ENCODE measurements around the gene ICOSLG.
A peak's percentile ranks its signal among the peaks of the same experiment; 100 is the strongest.
"Not testable (repeated sequence)": the region's sequence is repeated elsewhere in the genome, so short reads cannot be mapped to it uniquely, and the experiment has no call there.

ICOSLG gene

DNA sequence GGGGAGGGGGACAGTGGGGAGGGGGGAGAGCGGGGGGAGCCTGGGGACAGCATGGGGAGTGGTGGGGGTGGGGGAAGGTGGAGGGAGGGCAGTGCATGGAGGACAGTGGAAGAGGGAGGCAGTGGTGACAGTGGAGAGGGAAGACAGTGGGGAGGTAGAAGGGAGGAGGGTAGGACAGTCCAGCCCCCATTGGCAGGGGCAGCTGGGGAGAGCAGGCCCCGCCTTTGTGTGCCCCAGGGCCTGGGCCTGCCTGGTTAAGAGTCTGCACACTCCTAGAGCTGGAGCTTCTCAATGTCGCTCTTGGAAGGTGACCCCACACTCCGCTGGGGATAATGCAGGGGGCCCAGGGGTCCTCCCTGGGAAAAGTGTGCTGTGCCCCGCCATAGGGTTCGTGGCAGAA lies 15.1 kb downstream of the ICOSLG start:
- not testable (repeated sequence) for DNase-seq (ENCODE audit: low read depth in 2 of 2)

DNA sequence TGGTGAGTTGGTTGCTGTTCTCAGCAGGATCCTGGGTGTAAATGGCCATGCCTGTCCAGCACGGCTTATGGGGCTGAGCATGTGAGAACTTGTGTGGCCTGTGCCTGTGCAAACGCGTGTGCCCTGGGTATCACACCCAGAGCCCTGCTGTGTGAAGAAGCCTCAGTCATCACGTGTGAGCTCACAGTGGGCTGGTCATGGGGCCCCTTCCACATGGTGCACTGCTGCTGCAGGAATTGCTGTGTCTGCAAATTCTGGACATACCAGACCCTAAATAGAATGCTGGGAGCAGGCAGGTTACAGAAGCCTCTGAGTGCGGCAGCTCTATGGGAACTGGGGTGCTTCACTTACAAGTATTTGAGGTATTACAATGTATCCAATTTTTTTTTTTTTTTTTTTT lies 17.4 kb downstream of the ICOSLG start:
- not testable (repeated sequence) for DNase-seq (ENCODE audit: low read depth in 2 of 2)

DNA sequence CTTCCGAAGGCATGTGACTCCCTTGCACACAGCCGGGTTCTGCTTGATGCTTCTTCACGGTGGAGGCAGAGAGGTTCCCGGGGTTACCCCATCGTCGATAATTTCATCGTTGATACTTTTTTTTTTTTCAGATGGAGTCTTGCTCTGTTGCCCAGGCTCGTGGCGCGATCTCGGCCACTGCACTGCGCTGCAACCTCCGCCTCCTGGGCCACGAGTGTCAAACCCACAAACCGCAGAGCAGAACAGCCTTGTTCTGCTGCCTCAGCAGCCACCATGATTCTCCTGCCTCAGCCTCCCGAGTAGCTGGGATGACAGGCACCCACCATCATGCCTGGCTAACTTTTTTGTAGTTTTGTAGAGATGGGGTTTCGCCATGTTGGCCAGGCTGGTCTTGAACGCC lies 20.1 kb downstream of the ICOSLG start:
- DNase-seq (ENCODE audit: low read depth in 2 of 2) = not testable (repeated sequence)

DNA sequence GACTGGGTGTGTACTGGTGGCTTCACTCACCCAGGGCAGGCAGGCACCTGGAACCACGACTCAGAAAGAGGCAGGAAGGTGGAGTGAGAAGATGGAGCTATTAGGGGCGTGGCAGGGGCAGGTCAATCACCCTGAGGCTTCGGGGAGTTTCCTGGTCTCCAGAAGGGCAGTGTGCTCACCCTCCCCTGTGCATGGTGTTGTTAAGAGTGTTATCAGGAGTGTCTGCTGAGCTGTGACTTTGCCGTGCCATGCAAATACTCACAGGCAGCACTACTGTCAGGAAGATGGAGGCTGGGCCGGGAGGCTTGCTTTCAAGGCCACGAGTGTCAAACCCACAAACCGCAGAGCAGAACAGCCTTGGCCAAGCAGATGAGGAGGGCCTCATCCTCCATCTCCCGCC lies 22.3 kb downstream of the ICOSLG start:
- DNase-seq (ENCODE audit: low read depth in 2 of 2) = not testable (repeated sequence)

DNA sequence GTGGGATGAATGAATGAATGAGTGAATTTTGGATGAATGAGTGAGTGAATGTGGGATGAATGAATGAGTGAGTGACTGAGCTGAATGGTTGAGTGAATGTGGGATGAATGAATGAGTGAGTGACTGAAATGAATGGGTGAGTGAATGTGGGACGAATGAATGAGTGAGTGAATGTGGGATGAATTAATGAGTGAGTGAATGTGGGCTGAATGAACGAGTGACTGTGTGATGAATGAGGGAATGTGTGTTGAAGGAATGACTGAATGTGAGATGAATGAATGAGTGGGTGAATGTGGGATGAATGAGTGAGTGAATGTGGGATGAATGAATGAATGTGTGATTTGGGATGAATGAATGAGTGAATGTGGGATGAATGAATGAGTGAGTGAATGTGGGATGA lies 28.8 kb downstream of the ICOSLG start:
- DNase-seq (ENCODE audit: low read depth in 2 of 2) = not testable (repeated sequence)

DNA sequence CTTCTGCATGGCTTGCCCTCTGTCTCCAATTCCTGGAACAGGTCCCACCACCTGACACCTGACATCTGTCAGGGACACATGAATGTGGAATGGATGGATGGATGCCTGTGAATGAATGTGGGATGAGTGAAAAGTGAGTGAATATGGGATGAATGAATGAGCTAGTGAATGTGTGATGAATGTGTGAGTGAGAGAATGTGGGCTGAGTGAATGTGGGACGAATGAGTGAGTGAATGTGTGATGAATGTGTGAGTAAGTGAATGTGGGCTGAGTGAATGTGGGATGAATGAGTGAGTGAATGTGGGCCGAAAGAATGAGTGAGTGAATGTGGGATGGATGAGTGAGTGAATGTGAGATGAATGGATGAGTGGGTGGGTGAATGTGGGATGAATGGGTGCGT lies 29.2 kb downstream of the ICOSLG start:
- DNase-seq (ENCODE audit: low read depth in 2 of 2) = not testable (repeated sequence)

DNA sequence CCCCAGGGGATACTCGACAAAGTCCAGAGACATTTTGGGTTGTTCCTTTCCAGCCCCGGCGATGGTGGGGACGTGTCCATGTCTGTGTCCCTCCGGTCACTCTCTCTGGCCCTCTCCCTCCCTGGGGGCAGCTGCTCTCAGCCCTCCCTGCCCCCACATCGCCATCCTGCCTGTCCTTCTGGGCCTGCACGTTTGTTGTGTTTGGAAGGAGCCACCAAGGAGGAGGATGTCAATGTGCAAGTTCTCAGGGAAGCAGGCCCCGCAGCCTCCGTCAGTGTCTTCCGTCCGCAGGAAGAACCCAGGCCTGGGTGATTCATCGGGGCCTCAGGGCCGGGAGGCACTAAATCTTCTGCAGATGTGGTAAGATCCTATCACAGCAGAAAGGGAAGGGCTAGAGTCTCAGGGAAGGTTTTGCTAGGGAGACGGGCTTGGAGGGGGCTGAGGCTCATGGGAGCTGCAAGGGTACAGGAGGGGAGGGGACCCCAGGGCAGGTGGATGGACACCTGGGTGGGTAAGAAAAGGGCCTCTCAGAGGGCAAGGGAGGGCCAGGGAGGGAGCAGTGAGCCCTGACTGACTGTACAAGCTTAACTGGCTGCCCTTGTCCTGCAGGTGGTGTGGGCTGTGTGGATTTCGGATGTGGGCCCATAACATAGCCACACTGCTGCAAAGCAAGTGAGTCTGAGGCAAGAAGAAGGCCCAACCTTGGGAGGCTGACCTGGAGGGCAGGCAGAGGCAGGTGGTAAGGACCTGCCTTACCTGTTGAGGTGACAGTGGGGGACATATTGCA lies 32.7 kb downstream of the ICOSLG start:
- DNase-seq (ENCODE audit: low read depth in 2 of 2) = not testable (repeated sequence)

DNA sequence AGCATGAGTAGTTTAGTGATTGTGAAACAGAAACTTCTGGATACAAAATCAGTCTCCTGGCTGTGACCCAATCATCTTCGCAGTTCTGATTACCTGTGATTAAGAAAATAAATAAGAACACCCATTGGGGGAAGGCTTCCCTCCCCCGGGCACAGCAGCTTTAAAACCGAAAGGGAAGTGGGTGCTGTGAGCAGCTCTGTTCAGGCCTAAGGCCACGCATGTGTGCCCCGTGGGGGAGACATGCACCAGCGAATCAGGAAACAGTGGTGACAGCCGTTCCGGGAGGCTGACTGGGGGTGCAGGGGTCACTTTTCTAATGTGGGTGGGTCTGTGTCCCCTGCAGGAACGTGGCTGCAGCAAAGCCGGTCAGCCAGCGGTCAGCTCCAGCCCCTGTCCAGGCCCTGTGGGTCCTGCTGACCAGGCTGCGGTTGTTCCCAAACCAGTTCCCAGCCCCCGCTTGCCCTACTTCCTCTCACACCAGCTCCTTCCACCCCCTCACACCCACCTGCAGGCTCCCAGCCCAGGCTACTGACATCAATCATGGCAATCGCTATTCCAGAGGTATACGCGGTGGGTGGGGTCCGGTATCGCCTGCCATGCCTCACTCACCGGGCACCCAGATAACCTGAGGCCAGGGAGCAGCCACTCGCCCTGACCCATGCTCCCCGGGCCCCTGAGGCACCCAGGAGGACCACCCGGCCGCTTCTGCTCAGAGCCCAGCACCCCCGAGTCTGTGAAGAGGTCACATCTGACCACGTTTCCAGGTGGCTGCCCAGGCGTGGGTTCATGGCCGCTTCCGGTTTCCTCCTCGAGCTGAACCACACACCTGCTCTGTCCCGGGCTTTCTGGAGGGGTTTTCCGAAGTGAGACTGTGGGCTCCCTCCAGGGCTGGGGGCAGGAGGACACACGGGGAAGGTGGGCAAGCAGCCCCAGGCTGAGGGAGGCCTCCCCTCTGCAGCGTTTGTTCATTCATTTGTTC lies 33.8 kb downstream of the ICOSLG start:
- DNase-seq (ENCODE audit: low read depth in 2 of 2) = not testable (repeated sequence)

DNA sequence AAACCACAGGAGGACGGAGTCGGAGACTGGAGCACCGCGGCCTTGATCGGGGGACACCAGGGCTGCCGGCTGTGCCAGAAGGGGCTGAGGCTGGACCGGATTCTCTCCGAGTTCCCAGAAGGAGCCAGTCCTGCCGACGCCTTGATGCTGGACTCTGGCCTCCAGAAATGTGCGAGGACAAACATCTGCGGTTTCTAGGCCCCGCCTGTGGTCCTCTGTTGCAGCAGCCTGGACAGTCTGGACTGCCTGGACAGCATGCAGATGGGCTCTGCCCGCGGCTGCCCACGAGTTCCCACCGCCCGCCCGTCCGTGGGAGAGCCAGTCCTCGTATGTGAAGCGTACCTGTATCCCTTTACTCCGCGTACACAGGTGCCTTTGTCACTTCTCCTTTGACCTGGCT lies 34.6 kb downstream of the ICOSLG start:
- not testable (repeated sequence) for DNase-seq (ENCODE audit: low read depth in 2 of 2)

DNA sequence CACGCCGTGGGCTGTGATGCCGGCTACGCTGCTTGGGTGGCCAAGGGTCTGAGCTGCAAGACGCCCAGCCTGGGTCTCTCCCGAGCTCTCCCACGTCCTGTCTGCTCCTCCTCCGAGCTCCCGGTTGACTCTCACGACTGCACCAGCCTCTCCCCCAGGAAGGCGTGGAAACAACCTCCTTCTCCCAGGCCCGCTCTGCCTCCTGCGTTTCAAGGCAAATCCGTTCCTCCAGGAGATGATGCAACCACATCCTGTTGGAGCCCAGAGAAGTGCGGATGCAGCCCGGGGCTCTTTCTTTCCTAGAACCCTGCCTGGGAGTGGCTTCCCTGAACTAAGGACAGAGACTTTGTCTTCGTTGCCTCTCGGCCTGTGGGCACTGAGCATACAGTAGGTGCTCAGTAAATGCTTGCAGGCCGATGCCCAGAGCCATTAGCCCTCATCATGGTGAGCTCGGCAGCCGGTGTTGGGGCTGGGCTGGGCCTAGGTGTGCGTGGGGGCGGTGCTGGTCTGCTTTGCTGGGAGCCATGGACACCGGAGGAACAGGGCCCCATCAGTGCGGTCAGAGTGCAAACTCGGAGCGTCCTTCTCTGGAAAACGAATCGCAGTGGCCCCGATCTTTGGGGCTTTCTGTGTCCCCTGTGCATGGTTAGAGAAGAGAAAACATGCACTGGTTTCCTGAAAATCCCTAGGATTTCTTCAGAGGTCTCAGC lies 38.0 kb downstream of the ICOSLG start:
- not testable (repeated sequence) for DNase-seq (ENCODE audit: low read depth in 2 of 2)

DNA sequence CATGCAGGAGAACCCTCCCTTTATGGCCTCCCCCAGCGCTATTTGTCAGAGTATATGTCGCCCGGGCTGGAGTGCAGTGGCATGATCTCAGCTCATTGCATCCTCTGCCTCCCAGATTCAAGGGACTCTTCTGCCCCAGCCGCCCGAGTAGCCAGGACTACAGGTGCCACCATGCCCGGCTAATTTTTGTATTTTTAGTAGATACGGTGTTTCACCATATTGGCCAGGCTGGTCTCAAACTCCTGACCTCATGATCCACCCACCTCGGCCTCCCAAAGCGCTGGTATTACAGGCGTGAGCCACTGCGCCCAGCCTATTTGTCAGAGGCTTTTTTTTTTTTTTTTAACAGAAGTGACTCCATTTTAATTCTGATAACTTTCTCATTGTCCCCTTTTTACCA lies 40.7 kb downstream of the ICOSLG start:
- DNase-seq (ENCODE audit: low read depth in 2 of 2) = not testable (repeated sequence)

DNA sequence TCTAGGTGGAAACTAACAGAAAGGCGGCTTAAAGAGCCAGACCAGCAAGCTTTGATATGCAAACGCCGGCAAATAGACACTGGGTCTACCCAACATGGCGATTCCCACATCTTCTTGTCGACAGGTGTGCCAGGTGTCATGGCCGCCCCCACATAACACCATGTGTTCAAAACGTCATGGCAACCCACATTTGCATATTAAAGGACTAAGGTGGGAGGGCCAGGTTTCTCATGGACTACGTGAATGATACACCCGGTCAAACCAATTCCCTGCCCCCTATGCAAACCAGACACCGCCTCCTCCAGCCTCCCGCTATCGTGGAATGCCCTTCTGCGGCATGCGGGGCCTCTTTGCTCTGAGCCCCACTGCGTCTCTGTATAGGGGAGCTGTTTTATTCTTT lies 41.3 kb downstream of the ICOSLG start:
- DNase-seq (ENCODE audit: low read depth in 2 of 2) = no peak

DNA sequence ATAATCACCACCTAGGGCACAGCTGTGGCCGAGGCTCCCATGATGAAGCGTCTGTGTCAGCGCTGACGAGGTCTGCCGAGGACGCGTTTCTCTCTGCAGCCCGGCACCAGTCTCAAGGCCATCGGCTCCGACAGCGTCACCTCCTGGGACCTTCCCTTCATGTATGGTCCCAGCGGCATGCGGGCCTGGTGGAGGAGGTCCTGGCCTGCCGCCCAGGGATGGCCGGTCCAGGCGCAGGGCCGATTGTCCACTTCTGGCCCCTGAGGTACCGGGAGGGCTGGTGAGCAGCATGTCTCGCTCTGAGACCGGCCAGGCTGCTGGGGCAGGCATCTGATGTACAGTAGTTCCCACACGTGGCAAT lies 43.6 kb downstream of the ICOSLG start:
- DNase-seq (ENCODE audit: low read depth in 2 of 2) = not testable (repeated sequence)

DNA sequence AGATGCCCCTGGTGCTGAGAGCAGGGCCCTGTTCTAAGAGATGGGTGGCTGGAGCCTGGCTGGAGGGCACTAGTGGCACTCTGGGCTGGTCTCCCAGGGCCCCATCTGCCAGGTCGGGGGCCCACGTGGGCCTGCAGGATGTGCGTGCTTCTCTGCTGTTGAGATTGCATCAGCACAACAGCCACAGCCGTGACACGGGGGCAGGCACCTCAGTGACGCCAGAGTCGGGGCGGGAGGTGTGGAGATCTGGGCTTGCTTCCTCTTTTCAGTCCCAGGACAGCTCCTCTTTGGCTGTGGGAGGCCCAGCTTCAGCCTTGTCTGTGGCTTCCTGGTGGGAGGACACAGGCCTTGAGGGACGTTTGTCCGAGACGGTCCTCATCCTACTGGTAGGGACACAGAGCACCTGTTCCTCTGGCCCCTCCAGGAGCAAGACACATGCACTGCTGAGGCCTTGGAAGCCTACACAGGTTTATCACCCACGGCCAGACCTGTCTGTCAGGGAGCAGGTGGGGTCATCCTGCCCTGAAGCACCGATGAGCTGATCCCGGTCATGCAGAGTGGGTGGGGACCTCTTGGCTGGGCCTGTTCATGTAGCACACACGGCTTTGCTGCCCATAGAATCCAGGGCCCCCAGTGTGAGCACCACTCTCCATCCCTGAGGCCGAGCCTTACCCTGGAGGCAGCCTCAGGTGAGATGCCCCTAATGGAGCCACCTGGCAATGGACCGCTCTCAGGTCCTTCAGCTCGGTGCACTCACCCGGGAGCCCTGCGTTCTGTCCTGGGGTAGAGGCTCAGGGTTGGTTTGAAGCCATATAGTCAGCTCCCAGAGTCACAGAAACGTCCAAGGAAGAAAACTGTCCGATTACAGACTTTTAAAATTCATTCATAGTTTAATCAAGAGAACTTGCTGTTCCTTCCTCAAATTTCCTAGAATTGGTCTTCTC lies 44.3 kb downstream of the ICOSLG start:
- DNase-seq (ENCODE audit: low read depth in 2 of 2) = peak; percentile 42 to 59

DNA sequence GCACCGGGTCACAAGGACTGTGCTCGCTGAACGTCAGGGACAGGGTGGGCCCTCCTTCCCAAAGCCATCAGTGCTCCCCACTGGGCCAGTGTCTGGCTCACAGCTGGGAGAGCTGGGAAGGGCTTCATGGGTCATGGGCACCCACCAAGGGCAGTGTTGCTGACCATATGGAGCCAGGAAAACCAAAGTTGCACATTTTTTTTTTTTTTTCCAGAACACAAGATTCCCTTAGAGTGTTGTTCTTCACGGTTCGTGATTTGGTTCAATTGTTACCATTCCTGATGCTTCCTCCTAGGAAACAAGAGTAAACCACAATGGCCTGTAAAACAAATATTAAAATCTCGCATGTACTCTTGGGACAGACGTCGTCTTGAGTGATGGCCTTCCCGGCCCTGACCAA lies 45.9 kb downstream of the ICOSLG start:
- DNase-seq (ENCODE audit: low read depth in 2 of 2) = not testable (repeated sequence)

DNA sequence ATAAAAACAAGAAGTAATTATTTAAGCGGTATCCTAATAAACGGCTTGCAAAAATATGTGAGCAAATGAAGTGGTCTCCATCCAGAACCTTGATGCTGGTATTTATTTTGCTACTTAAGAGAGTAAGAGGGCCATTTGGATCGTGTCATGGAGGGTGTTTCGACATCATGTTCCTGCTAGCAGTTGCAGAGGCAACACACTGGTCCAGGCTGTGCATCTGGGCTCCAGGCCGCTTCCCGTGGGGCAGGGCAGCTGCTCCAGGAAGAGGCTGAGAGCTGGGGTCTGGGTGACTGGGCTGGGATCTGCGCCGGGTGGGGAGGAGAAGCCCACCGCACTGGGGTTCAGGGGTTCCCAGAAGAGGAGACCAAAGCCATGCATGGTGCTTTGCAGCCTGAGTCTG lies 46.3 kb downstream of the ICOSLG start:
- not testable (repeated sequence) for DNase-seq (ENCODE audit: low read depth in 2 of 2)

DNA sequence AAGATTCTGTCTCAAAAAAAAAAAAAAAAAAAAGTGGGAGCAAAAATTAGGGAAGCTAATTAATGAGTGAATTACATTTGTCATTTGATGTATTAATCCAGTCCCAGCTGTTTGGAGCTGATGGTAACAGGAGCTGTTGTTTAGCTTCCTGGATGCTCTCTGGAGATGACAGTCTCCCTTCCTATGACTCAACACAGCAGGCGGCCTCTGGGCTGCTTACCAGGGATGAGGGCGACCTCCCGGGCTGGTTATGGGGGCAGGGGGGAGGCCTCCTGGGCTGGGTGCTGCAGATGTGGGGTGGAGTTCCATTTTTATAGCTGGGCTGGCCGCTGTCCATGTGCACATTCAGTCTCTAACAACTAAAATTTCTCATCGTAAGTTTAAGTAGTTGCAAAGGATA lies 47.6 kb downstream of the ICOSLG start:
- not testable (repeated sequence) for DNase-seq (ENCODE audit: low read depth in 2 of 2)

DNA sequence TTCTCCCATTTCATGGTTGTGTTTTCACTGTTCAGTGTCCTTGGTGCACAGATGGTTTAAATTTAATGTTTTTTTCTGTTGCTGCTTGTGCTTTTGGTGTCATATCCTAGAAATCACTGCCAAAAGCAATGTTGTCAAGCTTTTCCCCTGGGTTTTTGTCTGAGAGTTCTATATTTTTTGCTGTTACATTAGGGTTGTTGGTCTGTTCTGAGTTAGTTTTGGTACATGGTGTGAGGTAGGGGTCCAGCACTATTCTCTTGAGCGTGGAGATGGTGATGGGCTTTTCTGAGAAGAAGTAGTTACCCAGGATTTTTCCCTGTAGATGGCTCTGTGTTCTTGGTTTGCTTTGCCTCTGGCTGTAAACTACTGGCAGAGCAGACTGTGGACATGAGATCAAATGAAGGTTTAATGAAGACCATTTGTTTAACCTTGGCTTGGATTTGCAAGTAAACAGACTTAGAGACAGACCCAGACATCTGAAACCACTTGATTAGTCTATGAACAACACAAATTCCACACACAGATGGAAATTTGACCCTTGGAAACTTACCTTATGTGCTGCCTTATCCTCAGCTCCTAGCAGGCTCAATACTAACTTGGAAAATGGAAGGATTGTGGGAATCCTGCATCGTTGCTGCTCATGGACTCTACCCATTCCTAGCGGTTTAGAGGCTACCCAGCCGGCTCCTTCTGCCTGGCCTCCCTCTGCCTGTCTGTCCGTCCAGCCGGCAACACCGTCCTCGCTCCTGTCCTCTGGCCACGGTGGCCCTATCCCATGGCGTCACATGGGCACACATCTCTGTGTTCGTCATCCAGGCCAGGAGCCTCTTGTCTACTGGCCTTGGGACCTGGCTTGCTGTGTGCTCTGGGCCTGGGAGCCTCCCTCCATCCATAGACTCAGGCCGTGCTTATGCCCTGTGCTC lies 50.1 kb downstream of the ICOSLG start:
- DNase-seq (ENCODE audit: low read depth in 2 of 2) = not testable (repeated sequence)

DNA sequence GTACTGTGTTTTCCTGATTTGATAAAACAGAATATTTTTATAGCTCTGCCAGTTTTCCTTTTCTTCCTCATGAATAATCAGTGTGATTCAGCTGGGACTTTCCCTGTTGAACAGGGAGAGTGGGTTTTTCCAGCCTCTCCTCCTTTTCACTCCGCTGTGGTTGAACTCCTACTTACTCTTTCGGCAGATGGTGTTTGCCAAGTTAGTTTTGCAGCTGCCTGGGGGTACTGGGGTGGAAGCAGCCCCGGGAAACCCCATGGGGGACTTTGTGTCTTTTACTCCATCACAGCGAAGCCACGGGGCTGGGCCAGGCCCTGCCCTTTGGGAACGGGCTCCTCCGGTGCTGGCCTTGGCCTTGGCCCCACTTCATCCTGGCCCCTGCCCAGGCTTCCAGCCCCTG lies 55.9 kb downstream of the ICOSLG start:
- DNase-seq (ENCODE audit: low read depth in 2 of 2) = not testable (repeated sequence)

DNA sequence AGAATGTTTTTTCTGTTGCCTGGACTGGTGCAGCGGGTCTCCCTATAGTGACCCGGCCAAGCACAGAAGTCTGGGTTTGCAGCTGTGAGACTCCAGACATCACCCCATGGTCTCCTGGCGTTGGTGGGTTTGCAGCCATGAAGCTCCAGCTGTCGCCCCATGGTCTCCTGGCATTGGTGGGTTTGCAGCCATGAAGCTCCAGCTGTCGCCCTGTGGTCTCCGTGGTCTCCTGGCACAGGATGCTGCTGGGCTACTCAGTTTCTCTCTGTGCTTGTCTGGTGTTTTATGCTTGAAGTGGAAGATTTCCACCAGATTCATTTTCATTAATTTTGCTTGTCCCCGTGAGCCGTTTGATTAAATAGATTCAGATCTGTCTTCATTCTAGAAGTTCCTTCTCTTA lies 58.5 kb downstream of the ICOSLG start:
- not testable (repeated sequence) for DNase-seq (ENCODE audit: low read depth in 2 of 2)

All from stimulated activated CD4-positive, alpha-beta T cell treated with anti-CD3 and anti-CD28 coated beads, Interleukin-12 subunit alpha, Interleukin-12 subunit beta, amount 100 ng/mL, for 24 hours (primary cell).